Mammary epithelial cell (primary cell): ENCODE data around the gene MED12L.

Experiments used
- CTCF ChIP-seq, 2 donors: IDR thresholded peaks in 1 of 2; conservative IDR thresholded peaks in 1 of 2; 2 replicates each; pipeline ENCODE4 v1.5.1; 2011 to 2012; ENCODE audit warnings: inconsistent platforms in 2 of 2, low read length in 2 of 2, mild to moderate bottlenecking in 2 of 2, control low read depth in 1 of 2, low read depth in 1 of 2; ENCODE audit not compliant: insufficient read depth in 1 of 2; ENCODE audit errors: extremely low read depth in 1 of 2
- EZH2 ChIP-seq: IDR thresholded peaks from 2 replicates; pipeline ENCODE4 v1.6.1; 2012; ENCODE audit warnings: low read length, inconsistent platforms, borderline replicate concordance

- no peak for TF ChIP-seq CTCF (conservative IDR thresholded peaks at IDR 0.05 in 1 of 2, IDR thresholded peaks at IDR 0.05 in 1 of 2; ENCODE audit: extremely low read depth in 1 of 2, insufficient read depth in 1 of 2, low read depth in 1 of 2, low read length in 2 of 2)
- TF ChIP-seq EZH2: no peak
Observed at GRCh38 chr3:151460228-151460627, 374.8 kb downstream of the MED12L start.
